HG02678 (cell line): ENCODE results near the gene SH3PXD2B.

Experiments used
- ATAC-seq: cut with Tn5 transposase; IDR thresholded peaks from one replicate; pipeline ENCODE4 v1.9.1; 2021; ENCODE audit warnings: mild to moderate bottlenecking, moderate library complexity; ENCODE audit not compliant: unreplicated experiment

The SH3PXD2B gene

DNA sequence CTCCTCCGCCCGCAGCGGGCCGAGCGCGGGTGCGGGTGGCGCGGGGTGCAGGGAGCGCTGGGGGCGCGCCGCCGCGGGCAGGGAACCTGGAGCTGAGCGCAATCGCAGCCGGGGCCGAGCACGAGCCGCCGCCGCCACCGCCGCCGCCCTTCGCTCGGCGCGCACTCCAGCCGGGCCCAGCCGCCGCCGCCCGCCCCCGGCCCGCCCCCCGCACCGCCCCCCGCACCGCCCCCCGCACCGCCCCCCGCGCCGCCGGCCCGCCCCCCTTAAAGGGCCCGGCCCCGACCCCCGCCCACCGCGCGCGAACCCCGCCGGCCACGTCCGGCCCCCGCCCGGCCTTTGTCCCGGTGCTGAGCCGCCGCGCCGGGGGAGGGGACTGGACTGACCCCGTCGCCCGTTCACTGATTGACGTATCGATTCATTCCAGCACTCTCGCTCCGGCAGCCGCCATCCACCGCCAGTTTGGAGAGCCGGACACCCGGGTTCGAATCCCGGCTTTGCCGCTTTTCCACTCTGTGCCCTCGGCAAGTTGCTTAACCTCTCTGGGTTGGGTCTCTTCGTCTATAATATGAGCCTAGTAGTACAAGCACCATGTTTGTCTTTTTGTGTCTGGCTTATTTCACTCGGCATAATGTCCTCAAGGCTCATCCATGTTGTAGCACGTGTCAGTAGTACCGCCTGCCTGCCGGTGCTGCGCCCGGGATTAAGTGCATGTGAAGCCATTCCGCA lies at the start of gene SH3PXD2B:
TSS of gene SH3PXD2B (minus strand) at position 168 of the 729 bp plus-strand sequence. CDS start 173 bp downstream, outside the sequence.
- ATAC-seq, result peak; percentile 58

DNA sequence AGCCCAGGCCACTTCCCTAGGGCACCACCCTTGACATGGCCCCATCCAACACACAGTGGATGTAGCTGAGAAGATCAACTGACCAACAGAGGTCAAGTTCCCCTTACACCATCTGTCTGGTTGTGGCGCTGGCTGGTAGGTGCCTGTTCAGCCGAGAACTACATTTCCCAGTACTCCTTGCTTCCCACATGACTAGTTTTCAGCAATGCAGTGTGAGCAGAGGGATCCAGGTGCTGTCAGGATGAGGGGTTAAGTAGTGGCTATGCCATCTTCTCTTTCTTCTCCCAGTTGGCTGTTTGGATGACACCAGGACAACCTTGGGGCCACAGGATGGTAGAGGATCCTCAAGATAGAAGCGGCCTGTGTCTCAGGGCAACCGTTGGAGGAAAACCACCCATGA lies 48.6 kb upstream of the SH3PXD2B start:
- ATAC-seq, result no peak

GRCh38 chr5:172502410-172502809 lies 48.1 kb upstream of the SH3PXD2B start:
- no peak for ATAC-seq

GRCh38 chr5:172501708-172502320 lies 47.5 kb upstream of the SH3PXD2B start:
- ATAC-seq, result no peak

GRCh38 chr5:172499287-172499686 lies 45.0 kb upstream of the SH3PXD2B start:
- no peak for ATAC-seq

DNA sequence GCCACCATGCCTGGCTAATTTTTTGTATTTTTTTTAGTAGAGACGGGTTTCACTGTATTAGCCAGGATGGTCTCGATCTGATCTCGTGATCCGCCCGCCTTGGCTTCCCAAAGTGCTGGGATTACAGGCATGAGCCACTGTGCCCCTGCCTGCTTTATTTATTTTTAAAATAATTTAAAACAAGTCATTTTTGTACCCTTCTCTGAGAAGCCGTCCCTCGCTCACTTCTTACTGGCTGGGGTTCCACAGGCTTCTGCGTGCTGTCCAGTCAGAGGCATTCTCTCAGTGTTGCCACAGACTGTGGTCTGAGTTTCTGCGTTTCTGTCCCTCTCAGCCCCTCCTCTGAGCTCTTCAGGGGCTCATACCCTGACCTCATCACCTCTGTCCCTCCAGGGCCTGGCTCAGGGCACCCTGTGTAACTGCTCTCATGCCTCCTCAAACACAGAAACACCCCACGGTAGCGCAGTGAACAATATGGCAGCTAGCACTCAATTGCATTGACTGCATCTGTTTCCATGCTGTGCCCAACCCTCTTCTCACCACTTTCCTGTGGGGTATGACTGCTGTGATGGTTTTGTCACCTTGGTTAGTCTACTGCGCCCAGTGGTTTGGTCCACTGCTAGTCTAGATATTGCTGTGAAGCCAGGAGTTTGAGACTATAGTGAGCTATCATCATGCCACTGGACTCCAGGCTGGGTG lies 44.3 kb upstream of the SH3PXD2B start:
- ATAC-seq, result no peak

DNA sequence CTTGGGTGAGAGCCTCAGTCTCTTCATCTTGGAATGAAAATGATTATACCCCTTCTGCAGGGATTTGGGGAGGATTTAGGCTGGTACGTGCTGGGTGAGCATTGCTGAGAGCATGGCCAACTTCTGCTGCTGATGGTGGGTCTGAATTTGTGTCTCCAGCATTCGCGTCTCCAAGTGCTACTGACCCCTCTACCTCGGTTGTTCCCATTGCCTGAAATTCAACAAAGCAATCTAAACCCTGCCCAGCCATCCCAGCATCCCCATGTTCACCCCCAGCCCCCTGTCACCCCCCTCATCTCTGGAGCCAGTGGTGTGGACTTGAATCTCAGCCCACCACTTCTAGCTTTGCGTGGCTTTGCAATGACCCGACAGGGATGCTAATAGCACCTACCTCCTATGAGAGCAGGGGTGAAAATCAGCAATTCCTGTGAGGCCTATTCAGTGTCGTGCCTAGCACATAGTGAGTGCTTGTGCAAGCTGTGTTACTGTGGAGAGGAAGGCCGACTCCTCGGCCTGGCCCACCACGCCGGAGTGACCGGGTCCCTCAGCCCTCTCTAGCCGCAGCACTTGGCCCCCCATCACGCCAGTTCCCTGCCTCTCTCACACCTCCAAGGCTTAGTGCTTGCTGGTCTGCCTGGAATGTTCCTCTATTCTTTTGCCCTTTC lies 43.4 kb upstream of the SH3PXD2B start:
- ATAC-seq, result no peak

DNA sequence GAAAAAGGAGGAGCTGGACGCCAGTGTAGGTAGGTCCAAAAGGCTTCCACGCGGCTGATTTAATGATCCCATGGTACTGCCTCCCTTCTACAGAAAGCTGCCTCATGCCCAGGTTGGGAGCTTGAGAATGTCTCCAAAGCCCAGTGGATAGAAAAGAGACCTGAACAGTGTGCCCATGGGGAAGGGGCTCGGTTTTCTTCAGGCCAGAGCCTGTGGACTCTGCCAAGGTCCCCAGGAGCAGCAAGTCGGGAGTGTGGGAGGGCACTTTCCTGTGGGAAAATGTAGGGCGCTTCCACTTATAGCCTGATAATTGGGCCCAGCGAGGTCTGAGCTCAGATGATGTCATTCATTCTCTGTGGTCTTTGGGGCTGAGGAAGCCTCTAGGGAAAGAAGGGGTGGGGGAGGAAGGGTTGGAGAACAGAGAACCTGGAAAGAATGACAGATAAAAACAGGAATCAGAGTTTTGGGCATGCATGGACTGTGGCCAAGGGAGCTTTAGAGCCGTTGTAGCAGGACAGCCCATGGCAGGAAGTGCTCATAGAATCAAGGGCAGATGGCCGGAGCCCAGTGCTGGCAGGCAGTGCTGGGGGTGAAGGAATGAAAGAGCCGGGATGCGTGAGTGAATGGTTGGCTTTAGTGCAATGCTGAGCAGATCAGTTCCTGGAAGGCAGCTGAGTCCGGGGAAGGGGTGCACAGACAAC lies 42.5 kb upstream of the SH3PXD2B start:
- ATAC-seq, result no peak

DNA sequence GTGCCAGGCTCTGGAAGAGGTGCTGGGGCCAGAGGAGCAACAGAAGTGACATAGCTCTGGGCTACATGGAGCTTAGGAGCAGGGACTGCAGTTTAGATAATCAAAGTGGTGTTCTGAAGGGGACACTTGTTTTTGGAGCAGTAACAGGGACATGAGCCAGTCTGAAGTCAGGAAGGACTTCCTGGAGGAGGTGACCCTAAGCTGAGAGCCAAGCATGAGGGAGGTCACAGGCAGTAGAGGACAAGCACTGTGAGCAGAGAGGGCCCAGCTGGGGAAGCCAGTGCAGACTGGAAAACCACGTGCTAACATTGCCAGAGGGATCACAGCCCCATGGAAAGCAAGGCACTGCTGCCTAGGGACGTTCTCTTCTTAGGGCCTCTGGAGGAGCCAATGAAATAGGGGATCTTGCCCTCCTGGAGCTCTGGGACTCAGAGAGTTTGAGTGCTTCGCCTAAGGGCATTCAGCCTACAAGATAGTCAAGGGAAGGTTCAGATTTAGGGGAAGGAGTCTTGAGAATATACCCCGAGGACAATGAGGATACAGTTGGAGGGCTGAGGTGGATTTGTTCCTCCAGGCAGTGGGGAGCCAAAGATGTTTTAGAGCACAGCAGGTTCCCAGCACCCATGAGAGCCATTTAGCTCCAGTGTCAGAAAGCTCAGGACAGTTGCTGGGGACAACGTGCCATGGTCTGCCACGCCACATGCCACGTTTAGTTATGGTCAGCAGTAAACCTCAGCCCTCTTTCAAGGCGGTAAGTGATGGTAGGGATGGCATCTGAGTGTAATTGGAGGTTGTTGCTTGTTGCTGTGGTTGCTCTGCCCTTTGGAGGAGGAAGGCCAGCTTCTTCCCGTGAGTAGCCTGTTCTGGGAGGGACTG lies 40.5 kb upstream of the SH3PXD2B start:
- no peak for ATAC-seq

- no peak for ATAC-seq
Measured at GRCh38 chr5:172493906-172494305, 39.6 kb upstream of the SH3PXD2B start.

DNA sequence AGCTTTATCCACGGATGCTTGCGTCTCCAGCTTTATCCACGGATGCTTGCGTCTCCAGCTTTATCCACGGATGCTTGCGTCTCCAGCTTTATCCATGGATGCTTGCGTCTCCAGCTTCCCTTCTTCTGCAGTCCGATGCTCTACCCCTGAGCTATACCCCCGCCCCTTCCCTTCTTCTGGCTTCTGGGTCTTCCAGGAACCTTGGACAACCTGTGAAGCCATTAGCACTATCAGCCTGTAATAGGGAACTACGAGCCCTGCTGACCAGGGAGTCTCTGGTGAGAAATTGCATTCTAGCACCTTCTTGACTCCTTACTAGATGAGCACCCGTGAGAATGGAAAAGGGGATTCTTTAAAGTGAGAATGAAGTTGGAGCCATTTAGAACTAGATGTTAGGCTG lies 39.1 kb upstream of the SH3PXD2B start:
- no peak for ATAC-seq

- no peak for ATAC-seq
Measured at GRCh38 chr5:172493002-172493401, 38.7 kb upstream of the SH3PXD2B start.

DNA sequence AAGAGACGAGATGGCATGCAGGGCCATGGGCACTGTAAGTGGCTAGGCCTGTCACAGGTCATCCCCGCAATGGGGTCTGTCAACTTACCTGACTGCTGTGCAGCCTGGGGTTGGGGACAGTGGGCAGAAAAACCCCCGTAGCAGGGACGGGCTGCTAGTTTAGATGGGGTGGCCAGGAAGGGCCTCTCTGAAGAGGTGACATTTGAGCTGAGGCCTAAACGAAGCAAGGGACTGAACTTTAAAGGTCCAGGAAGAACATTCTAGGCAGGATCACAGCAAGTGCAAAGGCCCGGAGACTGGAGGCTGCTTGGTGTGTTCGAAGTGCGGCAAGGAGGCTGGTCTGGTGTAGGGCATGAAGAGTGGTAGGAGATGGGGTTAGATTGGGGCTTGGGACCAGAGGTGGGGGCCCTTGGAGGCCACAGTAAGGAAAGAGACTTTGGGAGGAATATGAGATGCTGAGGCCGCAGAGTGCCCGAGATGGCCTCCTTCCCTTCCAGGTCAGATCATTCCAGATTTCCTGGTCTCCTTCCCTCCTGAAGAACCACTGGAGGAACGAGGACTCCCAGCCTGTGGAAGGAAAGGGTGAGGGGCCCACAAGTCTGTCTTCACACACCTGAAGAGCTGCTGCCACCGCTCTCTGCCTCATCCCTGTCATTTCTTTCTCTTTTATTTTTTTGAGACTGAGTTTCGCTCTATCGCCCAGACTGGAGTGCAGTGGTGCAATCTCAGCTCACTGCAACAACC lies 37.9 kb upstream of the SH3PXD2B start:
- no peak for ATAC-seq

DNA sequence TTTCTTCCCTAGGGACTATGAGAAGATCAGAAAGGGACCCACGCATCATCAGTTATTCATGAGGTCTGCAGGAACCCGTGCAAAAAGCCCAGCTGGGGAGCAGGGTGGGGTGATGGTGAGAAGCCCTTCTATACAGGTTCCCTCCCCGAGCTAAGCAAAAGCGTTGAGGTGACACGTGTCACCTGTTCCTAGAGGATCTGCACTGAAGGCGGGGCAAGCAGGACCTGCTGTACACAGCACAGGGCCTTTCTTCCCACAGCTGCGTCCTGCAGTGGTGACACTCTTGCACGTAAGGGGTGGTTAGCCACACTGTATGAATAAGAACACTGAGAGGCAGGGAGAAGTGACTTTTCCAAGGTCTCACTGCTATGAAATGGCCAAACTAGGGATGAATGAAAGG lies 37.2 kb upstream of the SH3PXD2B start:
- no peak for ATAC-seq

GRCh38 chr5:172490514-172491461 lies 36.5 kb upstream of the SH3PXD2B start:
- ATAC-seq, result no peak

- no peak for ATAC-seq
Measured at GRCh38 chr5:172488221-172488620, 33.9 kb upstream of the SH3PXD2B start.

GRCh38 chr5:172487671-172488070 lies 33.3 kb upstream of the SH3PXD2B start:
- no peak for ATAC-seq

DNA sequence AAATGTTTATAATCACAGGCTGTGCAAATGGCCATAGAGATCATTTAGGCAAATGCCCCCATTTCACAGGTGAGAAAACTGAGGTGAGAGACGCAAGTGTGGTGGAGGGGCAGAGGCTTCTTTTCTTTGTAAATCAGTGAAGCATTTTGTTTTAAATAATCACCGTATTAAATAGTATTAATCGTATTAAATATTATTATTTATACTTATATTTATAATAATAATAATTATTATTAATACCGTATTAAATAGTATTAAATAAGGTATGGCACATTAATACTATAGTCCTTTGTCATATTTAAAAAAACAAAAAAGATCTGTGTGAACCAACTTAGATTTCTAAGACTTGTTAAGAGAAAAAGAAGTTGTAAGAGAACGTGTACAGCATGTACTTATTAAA lies 32.6 kb upstream of the SH3PXD2B start:
- no peak for ATAC-seq
